NCI-H1048 (cell line): ENCODE data around the gene CIC.
"Not testable (repeated sequence)": the region's sequence is repeated elsewhere in the genome, so short reads cannot be mapped to it uniquely, and the experiment has no call there.

Experiments
- DNase-seq: peaks from one replicate; lab custom pipeline; 2025; lab: John Stamatoyannopoulos, UW

The CIC gene

GRCh38 chr19:42313096-42313839 is 44.2 kb downstream of the CIC start, which contains the start of gene TMEM145:
Gene TMEM145 (plus strand): TSS chr19:42313309. CDS start chr19:42313377, 68 bp downstream.
- DNase-seq = no peak

GRCh38 chr19:42313840-42314755 is 45.0 kb downstream of the CIC start:
- no peak for DNase-seq

- DNase-seq = no peak
Measured at GRCh38 chr19:42315024-42315423, 46.0 kb downstream of the CIC start.

DNA sequence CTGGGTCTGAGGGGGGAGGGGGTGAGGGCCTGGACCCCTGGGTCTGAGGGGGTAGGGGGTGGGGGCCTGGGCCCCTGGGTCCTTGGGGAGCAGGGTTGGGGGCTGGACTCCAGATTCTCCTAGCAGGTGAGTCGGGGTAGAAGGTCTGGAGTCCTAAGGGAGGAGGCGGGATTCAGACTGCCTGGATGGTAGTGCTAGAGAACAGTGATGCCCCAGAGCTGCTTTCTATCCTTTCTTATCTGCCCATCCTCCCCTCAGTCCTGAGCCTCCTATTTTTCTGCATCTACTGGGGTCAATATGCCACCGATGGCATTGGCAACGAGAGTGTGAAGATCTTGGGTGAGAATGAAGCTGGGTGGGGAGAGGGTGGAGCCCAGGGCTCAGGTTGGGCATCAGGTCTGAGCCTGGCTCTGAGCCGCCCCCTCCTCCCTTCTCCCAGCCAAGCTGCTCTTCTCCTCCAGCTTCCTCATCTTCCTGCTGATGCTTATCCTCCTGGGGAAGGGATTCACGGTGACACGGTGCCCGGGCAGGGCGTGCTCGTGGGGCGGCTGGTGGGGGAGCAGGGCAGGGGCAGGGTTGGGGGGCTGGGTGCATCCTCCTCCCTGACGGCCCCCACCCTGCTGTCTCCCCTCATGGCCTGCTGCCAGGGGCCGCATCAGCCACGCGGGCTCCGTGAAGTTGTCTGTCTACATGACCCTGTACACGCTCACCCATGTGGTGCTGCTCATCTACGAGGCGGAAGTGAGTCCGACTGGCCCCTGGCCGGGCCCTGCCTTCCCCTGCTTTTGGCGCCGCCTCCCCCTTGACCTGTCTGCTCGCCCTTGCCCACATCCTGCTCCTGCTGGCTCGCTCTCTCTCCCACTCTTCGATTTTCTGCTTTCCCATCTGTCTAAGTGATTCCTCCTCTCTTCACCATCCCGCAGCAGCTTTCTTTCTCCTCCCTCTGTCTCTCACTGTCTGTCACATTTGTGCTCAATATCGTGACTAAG is 47.5 kb downstream of the CIC start:
- no peak for DNase-seq

DNA sequence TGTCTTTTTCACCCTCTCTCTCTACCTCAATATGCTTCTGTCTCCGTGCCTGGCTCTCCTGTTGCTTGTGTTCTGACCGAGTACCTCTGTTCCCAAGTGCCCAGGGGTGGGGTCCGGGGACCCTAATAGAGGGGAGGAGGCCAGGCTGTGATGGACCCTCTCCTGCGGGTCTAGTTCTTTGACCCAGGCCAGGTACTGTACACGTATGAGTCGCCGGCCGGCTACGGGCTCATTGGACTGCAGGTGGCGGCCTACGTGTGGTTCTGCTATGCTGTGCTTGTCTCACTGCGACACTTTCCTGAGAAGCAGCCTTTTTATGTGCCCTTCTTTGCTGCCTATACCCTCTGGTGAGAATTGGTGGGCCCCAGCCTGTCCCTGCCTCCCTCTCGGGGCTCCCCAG is 48.5 kb downstream of the CIC start:
- DNase-seq = no peak

- DNase-seq = no peak
Measured at GRCh38 chr19:42322305-42322704, 53.3 kb downstream of the CIC start.

DNA sequence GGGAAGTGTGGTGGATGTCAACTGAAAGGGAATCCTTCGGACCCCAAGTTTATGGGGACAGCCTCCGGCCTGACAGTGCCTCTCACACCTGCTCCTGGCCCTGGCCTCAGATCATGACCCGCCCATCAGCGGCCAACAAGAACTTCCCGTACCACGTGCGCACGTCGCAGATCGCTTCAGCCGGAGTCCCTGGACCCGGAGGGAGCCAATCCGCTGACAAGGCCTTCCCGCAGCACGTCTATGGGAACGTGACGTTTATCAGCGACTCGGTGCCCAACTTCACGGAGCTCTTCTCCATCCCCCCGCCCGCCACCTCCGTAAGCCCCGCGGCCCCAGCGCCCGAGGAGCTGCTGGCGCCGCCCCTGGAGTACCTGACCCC is 54.4 kb downstream of the CIC start:
- DNase-seq = no peak

- no peak for DNase-seq
Measured at GRCh38 chr19:42323852-42324654, 55.0 kb downstream of the CIC start.

DNA sequence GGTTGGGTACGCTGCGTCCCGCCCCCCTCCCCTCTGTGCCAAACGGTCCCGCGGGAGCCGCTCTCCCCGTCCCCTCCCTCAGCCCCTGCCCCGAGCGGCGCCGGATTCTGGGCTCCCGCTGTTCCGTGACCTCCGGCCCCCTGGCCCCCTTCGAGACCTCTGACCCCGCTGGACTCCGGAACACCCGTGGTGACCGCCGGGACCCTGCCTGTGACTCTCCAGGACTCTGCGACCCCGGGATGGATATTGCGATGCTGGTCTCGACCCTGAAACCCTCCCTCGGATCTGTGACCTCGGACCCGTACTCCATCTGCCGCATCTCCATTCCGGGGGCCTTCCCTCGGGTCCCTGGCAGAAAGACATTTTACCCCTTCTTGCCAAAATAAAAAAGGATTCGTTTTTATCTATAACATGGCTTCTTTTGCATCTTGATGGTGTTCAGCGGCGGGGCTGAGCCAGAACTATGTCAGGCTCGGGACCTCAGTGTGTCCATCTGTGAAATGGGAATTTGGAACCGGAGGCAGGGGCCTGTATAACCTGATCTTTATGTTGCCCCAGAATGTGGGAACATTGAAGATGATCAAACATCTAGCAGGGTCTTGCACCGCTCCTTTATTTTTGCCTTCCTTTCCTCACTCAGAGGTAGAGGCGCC is 55.7 kb downstream of the CIC start:
- no peak for DNase-seq

DNA sequence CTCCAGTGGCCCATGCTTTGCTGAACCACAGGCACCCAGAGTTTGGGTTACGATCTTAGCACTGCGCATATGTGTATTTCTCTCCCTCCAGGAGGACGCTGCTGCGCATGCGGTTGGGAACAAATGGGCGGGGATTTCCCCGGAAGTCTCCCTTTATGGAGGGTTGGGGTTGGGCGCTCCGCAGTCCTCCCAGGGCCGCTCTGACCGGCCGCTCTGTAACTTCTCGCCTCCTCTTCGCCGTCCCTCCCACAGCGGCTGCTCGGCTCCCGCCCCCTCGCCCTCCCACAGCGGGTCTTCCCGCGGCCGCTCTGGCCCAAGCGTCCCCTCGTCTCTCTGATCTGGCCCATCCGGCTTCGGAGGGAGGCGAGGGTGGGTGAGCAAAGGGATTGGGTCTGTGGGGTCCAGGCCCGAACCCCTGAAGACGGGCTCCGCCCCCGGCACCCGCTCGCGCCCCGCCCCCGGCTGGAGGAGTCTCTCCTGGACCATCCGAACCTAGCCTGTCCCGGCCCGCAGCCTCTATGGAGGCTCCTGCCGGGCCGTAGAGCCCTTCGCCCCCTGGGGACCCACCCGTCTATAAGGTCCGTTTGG is 56.4 kb downstream of the CIC start, which contains the start of gene MEGF8:
TSS of gene MEGF8 (plus strand) at position 328 of the 588 bp plus-strand sequence. CDS start 609 bp downstream, outside the sequence.
- DNase-seq = peak; percentile 92

- no peak for DNase-seq
Measured at GRCh38 chr19:42325896-42326771, 57.1 kb downstream of the CIC start.

- no peak for DNase-seq
Measured at GRCh38 chr19:42326969-42327368, 57.9 kb downstream of the CIC start.

DNA sequence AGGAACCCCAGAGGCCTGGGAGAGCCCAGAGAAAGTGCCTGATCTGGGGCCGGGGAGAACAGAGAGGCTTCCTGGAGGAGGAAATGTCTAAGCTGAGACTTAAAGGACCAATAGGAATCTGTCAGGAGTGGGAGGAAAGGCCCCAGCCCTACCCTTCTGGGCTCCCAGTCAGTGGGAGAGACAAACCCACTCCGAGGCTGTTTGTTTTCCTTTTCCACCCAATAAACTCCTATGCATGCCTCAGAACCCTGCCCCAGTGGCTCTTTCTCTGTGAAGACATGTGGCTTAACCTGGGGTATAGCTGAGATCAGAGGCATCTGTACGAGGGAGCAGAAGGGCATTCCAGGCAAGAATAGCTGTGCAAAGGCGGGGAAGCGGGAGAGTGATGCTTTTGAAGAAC is 58.3 kb downstream of the CIC start:
- no peak for DNase-seq

GRCh38 chr19:42328106-42328505 is 59.1 kb downstream of the CIC start:
- no peak for DNase-seq

DNA sequence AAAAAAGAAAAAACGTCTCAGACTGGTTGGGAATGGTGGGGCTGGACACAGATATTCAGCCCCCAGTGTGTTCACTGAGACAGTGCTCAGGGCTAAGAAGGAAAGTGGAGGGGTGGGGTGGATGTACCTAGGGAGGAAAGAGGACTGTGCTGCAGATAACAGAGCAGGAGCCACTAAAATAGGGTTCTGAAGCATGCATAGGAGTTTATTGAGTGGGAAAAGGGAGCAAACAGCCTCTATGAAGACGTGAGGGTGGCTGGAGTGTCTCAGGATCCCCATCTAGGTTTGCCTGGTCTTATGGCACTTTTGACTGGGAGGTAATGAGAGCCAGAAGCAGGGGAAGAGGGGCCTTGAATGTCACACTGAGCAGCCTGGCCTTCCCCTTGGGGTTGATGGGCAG is 59.8 kb downstream of the CIC start:
- no peak for DNase-seq

GRCh38 chr19:42330241-42330711 is 61.2 kb downstream of the CIC start:
- no peak for DNase-seq

GRCh38 chr19:42331333-42331732 is 62.3 kb downstream of the CIC start:
- not testable (repeated sequence) for DNase-seq

GRCh38 chr19:42332059-42332458 is 63.0 kb downstream of the CIC start:
- DNase-seq = no peak

DNA sequence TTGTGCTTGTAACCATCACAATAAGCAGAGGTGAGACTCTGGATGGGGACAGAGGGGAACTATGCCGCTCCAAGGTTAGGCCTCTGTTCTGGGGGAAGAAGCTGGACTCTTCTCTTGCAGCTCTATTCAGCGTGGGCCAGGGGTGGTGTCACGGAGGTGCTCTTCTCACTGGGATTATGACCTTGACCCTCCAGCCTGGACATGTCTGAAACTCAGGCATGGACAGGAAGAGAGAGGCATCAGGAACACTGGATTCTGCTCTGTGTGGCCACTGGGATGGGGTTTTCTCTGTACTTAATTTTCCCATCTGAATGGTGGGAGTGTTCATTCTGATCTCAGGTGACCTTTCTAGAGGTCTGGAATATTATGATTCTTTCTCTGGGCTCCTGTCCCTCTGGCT is 64.0 kb downstream of the CIC start:
- DNase-seq = no peak
